OCI-LY3 (cell line): ENCODE measurements around the gene H2AZ2.

Source experiments
- EZH2phosphoT487 ChIP-seq: fragments of 200-600 bp; shearing (Covaris generic); IDR thresholded peaks from 2 replicates; pipeline ENCODE4 v1.6.1; 2018; ENCODE audit warnings: antibody characterized with exemption, mixed run types, low read depth
- TF ChIP-seq, protein P1 (sequence below): fragments of 200-600, 300-600 bp; sonication (generic); IDR thresholded peaks from 2 replicates; pipeline ENCODE4 v1.5.1; 2014; ENCODE audit warnings: antibody characterized with exemption, low read length, low read depth

DNA sequence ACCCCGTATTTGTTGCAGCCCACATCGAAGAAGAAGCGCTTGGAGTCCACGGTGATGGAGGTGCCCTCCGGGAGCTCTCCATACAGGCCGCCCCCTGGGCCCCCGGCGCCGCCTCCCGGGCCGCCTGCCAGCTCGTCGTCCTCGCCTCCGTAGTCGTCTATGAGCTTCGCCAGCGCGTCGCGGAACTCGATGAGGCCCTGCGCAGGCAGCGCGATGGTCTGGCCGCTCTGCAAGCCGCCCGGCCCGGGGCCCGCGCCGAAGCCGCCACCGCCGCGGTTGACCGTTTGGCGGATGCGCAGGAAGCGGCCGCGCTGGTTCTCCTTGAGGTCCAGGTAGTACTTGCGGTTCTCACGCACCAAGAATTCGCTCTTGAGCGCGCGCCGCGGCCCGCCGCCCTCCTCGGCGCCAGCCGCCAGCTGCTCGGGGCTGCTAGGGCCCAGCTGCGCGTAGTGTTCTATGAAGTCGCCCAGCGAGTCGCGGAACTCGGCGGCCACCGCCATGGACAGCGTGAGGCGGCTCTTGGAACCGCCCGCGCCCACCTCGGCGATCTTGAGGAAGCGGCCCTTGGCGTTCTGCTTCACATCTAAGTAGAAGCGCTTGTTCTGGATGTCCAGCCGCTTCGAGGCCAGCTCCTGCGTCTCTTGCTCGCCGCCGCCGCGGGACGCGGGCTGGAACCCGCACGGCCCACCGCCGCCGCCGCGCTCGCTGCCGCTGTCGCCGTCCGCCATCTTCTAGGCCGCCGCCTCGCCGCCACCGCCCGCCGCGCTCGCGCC is 36.9 kb upstream of the H2AZ2 start:
- TF ChIP-seq, protein P1, sequence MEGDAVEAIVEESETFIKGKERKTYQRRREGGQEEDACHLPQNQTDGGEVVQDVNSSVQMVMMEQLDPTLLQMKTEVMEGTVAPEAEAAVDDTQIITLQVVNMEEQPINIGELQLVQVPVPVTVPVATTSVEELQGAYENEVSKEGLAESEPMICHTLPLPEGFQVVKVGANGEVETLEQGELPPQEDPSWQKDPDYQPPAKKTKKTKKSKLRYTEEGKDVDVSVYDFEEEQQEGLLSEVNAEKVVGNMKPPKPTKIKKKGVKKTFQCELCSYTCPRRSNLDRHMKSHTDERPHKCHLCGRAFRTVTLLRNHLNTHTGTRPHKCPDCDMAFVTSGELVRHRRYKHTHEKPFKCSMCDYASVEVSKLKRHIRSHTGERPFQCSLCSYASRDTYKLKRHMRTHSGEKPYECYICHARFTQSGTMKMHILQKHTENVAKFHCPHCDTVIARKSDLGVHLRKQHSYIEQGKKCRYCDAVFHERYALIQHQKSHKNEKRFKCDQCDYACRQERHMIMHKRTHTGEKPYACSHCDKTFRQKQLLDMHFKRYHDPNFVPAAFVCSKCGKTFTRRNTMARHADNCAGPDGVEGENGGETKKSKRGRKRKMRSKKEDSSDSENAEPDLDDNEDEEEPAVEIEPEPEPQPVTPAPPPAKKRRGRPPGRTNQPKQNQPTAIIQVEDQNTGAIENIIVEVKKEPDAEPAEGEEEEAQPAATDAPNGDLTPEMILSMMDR: no peak
- TF ChIP-seq EZH2phosphoT487: no peak
